GM18868 (cell line): ENCODE results near the gene HIRA.

Source experiments
- ATAC-seq: cut with Tn5 transposase; IDR thresholded peaks from one replicate; pipeline ENCODE4 v1.9.1; 2021; ENCODE audit warnings: mild to moderate bottlenecking, moderate library complexity; ENCODE audit not compliant: unreplicated experiment

The HIRA gene, protein sequence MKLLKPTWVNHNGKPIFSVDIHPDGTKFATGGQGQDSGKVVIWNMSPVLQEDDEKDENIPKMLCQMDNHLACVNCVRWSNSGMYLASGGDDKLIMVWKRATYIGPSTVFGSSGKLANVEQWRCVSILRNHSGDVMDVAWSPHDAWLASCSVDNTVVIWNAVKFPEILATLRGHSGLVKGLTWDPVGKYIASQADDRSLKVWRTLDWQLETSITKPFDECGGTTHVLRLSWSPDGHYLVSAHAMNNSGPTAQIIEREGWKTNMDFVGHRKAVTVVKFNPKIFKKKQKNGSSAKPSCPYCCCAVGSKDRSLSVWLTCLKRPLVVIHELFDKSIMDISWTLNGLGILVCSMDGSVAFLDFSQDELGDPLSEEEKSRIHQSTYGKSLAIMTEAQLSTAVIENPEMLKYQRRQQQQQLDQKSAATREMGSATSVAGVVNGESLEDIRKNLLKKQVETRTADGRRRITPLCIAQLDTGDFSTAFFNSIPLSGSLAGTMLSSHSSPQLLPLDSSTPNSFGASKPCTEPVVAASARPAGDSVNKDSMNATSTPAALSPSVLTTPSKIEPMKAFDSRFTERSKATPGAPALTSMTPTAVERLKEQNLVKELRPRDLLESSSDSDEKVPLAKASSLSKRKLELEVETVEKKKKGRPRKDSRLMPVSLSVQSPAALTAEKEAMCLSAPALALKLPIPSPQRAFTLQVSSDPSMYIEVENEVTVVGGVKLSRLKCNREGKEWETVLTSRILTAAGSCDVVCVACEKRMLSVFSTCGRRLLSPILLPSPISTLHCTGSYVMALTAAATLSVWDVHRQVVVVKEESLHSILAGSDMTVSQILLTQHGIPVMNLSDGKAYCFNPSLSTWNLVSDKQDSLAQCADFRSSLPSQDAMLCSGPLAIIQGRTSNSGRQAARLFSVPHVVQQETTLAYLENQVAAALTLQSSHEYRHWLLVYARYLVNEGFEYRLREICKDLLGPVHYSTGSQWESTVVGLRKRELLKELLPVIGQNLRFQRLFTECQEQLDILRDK

DNA sequence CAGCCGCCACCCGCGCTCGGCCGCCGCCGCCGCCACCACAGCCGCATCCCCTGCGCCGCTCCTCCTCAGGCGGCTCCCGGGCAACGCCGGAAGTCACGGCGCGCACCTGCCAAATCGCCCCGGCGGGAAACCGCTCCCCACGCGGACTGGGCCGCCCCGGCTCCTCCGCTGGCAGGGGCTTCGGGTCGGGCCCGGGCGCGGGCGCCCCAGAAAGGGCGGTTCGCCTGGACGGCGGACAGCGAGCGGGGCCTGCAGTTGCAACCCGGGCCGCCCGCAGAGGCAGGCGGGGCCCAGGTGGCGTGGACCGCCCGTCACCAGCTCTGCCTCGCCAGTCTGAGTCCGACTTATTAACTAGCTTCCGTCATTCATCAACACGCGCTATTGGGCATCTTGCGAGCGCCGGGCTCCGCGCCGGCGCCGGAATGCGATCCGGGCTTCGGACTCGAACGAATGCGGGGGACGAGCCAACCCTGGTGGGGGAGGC, at the start of gene HIRA:
Gene HIRA, minus strand, starts transcription at position 85 of the 484 bp plus-strand sequence. CDS start 257 bp downstream, outside the sequence.
- ATAC-seq, result peak; percentile 37

DNA sequence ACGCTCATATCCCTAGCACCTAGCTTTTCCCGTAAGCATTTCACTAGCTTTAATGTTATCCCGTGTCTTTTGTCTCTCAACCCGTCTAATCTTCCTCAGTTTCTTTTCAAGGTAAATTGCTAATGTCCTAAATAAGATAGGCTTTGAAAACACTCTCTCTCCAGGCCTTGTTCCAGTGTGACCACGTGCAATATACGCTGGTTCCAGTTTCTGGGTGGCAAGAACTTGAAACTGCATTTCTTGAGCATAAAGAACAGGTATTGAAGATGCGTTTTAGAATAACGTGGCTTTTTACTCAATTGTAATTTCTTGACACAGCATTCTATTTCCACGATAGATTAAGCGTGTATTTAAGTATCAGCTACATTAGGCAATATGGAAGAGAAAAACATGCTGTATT, 49.3 kb upstream of the HIRA start:
- no peak for ATAC-seq

GRCh38 chr22:19480173-19480568, 48.6 kb upstream of the HIRA start:
- no peak for ATAC-seq

DNA sequence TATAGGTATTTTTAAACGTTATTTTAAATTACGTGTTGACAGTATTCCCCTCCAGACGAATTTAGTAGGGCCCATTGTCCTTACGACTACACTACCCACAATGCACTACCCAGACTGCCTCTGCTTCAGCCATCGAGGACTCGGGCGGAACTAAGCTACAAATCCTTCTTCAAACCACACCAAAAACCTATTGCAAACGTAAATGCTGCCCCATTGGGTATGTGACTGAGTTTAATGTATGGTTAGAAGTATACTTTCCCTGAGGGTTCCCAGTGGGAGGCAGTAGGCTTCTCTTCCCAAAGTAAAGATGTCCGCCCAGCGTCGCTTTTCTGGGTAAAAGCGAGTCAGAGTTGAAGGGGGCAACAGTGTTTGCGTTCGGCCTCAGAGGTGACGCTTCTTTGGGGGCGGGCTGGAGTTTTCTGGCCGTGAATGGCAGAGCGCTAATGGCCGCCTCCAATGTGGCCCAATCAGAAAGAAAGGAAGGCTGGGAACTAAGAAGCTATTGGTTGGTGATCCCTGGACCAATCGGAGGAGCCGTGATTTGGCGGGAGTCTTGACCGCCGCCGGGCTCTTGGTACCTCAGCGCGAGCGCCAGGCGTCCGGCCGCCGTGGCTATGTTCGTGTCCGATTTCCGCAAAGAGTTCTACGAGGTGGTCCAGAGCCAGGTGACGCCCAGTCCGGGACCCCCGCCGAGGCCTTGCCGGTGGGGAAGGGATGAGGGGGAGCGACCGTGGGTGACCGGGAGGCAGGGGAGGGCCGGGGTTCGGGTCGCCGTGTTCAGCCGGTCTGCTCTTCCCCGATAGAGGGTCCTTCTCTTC, 48.0 kb upstream of the HIRA start, which contains the start of gene CDC45:
Gene CDC45, plus strand, starts transcription at position 566 of the 818 bp plus-strand sequence. Its CDS starts 49 bp downstream, at position 615.
- ATAC-seq, result peak; percentile 89

- peak; percentile 55 for ATAC-seq
Observed at GRCh38 chr22:19478901-19479354, 47.4 kb upstream of the HIRA start, which contains the start of gene UFD1. TSS of gene UFD1 (minus strand) at chr22:19479193. CDS start at chr22:19479085, 108 bp downstream.

DNA sequence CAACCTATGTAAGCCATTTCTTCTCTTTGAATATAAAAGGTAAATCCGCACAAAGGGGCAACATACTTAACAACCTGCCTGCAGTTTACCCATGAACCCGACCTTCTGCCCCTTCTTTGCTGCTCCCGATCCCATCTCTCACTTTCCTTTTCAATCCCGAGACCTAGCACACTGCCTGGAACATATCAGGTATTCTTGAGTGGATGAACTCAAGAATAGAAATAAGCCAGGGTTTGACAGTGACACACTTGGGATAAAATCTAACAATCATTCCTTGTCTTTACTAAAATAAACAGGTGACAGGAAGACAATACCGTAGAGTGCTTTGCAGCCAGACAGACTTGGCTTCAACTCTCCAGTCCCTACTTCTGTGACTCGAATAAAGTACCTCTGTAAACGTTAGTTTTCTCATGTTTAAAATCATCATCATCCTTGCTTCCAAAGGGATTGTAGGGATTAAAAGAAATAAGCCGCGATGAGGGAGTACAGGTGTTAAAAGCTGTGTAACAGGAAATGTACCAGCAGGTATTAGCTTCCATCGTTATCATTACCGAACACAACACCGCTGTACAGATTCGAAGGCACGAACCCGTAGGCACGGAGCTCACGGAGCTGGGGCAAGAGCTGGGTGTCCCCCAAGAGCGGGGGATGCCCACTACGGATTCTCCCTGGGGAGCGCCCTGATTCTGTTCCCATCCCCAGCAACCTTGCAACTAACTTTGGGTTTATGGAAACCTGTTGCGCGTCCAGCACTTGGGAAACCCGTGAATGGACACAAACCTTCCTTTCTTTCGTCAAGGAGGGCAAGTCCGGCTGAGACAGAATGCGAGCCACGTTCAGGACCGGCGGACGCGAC, 46.7 kb upstream of the HIRA start:
- no peak for ATAC-seq

DNA sequence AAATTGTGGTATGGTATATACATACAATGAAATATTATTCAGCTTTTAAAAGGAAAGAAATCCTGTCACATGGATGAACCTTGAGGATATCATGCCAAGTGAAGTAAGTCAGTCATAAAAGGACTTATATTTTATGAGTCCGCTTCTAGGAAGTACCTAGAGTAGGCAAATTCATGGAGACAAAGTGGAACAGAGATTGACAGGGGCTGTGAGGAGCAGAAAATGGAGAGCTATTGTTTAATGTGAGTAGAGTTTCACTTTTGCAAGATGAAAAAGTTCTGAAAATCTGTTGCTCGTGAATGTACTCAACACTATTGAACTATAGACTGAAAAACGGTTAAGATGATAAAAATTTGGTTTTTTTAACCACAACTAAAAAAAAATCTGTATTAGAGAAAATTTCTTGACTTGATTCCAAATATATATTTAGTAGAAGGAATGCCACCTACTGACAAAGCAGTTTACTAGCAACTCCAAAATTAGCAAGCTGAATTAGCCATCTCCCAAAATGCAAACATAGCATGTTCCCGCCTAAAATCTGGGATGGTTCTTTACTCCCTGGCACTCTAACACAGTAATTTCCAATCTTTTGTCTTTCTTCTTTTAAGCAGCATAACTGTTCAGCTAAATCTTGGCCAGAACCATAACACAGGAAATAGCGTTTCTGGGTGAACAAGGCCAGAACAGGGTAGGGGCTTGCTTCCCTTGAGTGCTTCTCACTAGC, 46.0 kb upstream of the HIRA start:
- no peak for ATAC-seq

GRCh38 chr22:19476023-19476422, 44.5 kb upstream of the HIRA start:
- no peak for ATAC-seq

GRCh38 chr22:19473578-19473977, 42.0 kb upstream of the HIRA start:
- ATAC-seq, result no peak

- ATAC-seq, result no peak
Observed at GRCh38 chr22:19472233-19472632, 40.7 kb upstream of the HIRA start.

GRCh38 chr22:19471572-19471971, 40.0 kb upstream of the HIRA start:
- no peak for ATAC-seq

GRCh38 chr22:19470010-19470409, 38.5 kb upstream of the HIRA start:
- ATAC-seq, result no peak

DNA sequence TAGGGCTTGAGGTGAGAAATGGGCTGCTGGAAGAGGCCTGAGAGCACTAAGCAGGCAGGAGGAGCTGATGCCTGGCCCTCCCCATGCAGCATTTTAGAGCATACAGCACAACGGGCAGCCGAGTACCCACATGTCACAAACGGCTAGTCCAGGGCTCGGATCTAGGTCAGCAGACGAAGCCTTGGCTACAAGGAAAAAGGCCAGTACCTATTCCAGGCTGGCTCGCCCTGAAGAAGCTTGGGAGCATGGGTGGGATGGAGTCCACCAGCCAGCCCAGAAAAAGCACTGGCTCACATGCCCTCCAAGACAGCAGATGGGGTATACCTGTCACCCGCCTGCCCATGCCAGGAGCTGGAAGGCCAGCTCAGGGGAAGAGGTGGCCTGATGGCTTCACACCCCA, 37.9 kb upstream of the HIRA start:
- no peak for ATAC-seq

- ATAC-seq, result no peak
Observed at GRCh38 chr22:19467912-19468311, 36.4 kb upstream of the HIRA start.

DNA sequence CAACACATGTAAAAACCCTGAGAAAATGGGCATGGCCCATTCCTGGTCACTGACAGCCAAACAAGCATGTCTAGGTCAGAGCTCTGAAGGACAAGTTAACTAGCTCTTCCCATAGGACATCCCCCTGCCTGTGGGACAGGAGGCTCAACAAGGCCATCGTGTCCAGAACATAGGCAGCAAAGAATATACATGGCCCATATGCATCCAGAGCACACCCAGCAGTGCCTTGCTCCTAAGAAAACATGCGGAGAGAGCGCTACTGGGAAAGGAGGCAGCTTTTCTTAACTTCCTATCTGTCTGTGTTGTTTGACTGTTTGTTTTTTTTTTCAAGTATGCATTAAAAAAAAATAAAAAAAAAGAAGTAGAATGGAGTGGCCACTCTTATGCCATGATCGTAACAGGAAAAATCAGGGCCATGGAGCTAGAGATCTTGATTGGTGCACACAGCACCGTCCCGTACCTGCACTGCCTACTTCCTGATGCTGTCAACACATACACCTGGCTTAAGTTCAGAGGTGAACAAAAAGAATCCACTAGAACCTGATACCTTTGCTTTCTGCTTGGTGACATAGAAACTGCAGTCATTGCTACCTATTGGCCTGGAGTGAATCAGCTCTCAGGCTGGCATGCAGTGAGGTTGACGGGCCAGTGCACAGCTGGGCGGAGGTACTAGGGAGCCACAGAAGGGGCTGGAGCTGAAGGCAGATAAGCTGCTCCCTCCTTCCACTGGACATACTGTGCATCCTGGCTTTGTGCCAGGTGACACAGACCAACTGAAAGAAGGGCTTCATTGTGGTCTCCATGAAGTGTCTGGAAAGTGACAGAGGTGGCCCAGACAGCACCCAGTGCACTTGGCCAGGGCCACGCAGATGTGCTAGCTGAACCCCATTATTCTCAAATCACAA, 35.6 kb upstream of the HIRA start:
- no peak for ATAC-seq

- no peak for ATAC-seq
Observed at GRCh38 chr22:19466126-19466716, 34.7 kb upstream of the HIRA start.

- no peak for ATAC-seq
Observed at GRCh38 chr22:19464975-19465374, 33.4 kb upstream of the HIRA start.
